Islet of Langerhans (tissue), 1 donor: ENCODE results near the gene PJA2.

ENCODE experiments used
- FAIRE-seq: peaks from one replicate; lab custom pipeline; 2011; peaks lifted over from hg19 to GRCh38; lab: Jason Lieb, UNC

Gene PJA2

DNA sequence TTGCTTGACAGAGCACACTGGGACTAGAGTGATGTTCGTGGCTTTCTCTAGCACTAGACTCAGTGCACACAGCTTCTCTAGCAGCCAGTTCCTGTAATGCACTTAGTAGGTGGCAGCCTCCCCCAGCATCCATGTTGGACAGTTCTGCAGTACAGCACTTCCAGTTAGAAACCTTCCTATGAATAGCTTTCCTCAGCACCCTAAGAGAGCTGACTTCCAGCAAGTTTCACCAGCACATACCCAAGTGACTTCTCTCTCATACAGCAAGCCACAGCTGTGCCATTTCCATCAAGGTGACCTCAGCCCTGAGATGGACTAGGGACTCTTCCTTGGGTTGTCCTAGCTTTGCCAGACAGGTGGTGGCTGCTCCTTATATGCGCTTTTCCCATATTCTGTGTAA, 60.4 kb downstream of the PJA2 start:
- FAIRE-seq = no peak

DNA sequence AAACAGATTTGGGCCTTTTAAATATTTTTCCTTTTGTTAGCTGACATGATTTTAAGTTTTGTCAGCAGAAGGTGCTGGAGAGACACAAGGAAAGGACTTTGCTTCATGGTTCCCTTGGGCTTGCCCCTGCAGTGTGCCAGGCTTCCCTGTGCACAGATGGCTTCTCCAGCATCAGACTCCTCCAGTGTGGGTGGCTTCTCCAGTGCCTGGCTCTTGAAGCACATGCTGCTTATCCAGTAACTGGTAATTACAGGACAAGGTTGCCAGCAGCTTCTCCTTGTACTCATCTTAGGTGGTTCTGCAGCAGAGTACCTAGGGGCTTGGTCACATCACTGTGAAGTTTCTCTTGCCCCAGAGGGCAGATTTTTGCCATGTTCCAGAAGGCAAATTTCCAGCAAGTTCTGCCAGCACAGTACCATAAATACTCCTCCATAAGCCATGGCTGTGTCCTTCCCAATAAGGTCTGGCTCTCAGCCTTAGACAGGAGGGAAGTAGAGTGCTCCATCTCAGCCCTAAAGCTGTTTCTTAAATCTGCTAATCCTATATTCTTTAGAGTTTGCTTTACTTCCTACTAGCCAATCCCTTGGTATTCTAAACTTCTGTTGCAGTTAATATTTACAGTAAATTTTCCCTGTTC, 62.4 kb downstream of the PJA2 start:
- FAIRE-seq = no peak

GRCh38 chr5:109345699-109346098, 64.1 kb downstream of the PJA2 start:
- FAIRE-seq = no peak

GRCh38 chr5:109340351-109340750, 69.4 kb downstream of the PJA2 start:
- no peak for FAIRE-seq

DNA sequence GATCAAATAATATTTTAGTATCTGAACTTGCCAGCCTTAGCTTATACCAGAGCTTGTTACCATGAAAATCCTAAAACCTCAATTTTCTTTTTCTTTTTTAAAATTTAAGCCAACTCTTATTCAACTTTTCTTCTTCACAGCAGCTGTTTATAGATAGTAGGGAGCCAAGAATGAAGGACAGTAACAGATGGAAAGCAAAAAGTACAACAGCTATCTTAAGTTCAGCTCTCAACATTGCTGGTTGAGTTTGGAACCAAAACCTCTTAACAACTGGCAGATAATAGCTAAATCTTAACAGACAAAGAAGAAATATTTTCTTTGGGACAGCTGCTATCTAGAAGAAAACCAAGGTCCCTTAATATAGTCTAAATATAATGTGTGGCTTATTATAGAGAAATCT, 74.7 kb downstream of the PJA2 start:
- FAIRE-seq = peak; percentile 65

DNA sequence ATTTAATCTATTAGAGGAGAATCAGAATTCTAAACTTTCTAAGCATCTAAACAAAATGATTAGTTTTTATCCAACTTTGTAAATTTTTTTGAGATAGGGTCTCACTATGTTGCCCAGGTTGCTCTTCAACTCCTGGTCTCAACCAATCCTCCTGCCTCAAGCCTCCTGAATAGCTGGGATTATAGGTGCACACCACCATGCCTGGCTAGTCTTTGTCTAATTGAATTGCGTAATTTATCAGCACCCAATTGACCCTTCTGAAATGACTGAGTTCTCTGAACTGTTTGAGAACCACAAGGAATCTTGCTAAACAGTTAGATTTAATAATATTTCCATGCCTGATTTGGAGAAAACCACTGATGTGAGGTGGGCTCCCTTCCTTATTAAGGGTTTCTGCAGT, 75.7 kb downstream of the PJA2 start:
- FAIRE-seq = peak; percentile 55

DNA sequence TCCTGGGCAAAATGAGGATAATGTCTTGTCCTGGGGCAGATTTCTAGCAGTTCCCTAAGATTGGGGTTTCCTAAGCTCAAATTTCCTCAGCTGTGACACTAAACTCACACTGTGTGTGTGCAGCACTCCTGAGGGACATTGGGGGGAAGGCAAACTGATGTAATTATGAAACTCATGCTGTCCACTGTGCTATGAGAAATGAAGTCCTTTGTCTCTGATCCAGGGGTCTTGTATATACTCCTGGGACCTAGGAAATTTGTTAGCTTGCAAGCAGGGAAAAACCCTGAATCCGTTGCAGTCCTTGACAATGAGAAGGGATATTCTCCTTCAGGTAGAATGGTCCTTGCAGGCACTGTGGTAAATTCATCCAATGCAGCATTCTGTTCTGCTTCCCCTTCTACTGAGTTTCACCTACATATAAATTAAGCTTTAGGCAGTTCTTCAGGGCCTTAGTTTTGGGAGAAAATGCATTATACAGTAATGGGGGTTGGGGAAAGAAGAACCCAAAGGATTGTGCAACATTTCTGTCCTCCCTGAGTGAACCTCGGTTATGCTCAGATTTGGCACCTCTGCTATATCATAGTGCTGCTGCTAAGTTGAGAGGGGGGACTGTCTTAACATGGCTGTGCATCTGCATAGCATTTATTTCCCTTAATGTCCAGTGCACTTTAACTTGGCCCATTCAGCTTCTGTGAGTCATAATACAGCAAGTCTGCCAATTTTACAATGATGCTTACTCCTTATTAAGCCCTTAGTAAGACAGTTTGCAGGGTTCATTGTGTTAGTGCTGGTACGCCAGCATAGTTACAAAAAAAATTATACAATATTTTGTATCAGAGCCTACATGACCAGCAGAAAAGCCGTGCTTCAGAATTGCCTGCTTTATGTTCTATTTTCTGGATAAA, 80.2 kb downstream of the PJA2 start:
- no peak for FAIRE-seq

DNA sequence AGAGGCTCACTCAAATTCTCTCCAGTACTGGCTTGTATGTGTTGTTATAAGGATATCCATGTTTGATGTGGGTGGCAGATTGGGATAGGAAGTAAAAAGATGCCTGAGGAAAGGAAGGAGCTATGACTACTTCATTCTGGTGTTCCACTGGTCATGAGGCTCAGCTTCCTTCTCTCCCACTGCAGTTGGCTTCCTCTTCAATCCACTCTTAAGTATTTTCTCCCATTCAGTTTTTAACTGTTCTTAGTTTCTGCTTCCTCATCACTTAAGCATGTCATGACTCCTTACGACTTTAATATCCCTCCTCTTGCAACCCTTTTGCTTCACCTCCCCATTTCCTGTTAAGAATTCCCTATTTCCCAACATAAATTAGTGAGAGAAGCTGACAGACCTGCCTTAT, 81.1 kb downstream of the PJA2 start:
- FAIRE-seq = no peak

- FAIRE-seq = peak; percentile 79
Measured at GRCh38 chr5:109327570-109327969, 82.2 kb downstream of the PJA2 start.

- peak; percentile 5 for FAIRE-seq
Measured at GRCh38 chr5:109326919-109327318, 82.9 kb downstream of the PJA2 start.

DNA sequence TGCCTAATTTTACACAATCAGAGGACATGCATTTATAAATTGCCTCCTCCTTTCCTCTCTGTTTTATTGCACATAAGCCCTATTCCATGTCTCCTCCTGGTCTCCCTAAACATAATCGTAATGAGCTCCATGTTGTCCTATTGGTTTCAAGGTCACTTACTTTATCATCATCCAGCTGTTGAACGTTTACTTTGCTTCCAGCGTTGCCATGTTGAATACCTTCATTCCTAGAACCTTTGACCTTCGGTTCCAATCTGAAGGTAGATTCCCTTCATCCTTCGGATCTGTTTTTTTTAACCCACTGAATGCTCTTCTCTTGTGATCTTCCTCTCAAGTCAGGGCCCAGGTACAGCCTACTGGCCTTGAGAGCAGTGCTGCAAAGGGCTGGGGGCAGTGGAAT, 84.3 kb downstream of the PJA2 start:
- no peak for FAIRE-seq

- FAIRE-seq = no peak
Measured at GRCh38 chr5:109324931-109325330, 84.8 kb downstream of the PJA2 start.

DNA sequence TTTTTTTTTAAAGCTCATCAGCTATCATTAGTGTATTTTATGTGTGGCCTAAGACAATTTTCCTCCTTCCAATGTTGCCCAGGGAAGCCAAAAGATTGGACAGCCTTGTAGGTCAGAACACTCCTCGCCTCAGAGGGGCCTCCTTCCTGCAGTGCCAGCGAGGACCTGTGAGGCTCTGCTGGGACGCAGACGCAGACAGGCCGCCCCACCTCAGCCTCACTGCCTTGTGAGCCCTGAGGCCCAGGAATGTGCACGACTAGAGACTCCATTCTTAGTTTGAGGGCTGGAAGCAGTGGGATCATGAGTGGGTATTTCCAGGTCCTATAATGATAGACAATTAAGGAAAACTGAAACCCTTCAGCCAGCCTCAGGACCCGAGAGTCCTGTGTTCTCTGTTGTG, 85.4 kb downstream of the PJA2 start:
- no peak for FAIRE-seq

DNA sequence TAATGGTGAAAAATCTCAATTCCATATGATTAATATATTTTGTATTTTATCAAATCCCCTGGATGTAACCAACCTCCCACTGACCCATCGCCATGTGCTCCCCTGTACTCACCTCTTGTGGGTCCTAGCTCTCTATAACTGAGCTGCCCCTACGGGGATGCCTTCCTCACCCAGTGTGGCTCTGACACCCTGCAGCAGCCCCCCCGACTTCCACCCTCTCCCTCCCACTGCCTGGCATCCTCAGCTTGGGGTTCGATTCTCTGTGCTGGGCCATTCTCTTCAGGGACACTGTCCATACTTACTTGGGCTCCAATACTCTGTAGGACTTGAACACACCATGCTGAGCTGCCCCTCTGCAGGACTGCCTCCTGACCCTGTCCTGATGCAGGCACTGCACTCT, 87.1 kb downstream of the PJA2 start:
- no peak for FAIRE-seq

- FAIRE-seq = no peak
Measured at GRCh38 chr5:109319351-109319750, 90.4 kb downstream of the PJA2 start.

DNA sequence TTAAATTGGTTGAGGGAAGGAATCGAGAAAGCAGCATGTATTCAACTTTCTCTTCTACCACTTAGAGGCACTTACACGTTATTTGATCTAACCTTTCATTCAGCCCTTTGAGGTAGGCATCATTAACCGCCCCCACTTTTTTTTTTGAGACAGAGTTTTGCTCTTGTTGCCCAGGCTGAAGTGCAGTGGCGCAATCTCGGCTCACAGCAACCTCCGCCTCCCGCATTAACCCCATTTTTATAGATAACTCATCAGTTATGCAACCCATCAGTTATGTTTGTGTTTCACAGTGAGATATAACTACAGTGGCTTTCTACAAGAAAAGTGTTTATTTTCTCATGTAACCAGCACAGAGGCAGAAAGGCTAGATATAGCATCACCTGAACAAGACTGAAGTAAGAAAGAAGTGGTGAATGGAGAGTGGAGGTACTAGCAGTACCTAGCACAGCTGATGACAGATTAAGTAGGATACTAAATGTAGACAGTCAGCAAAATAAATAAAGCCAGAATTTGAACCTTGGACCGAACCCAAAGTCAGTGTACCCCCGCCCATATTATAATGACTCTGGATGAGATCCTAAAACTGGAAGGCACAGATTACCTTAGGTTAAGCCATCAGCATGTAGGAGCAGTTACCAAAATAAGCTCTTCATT, 91.2 kb downstream of the PJA2 start:
- FAIRE-seq = no peak

DNA sequence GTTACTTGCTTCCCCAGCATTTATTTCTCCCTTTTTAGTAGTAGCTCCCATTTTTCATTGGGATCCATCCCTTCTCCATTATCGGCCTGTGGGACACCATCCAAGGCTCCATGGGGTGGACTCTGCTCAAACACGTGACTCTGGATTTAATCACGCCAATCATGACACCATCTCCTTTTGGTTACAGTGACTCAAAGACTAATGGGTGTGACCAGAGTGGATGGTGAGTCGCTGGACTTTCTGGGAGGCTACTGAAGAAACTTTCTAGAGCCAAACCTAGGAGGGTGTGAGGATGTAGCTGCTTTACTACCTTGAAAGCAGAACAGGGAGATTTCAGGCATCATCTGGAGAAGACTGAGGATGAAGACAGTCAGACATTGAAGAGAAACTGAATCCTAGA, 93.1 kb downstream of the PJA2 start:
- FAIRE-seq = no peak

- FAIRE-seq = no peak
Measured at GRCh38 chr5:109315245-109315644, 94.5 kb downstream of the PJA2 start.

DNA sequence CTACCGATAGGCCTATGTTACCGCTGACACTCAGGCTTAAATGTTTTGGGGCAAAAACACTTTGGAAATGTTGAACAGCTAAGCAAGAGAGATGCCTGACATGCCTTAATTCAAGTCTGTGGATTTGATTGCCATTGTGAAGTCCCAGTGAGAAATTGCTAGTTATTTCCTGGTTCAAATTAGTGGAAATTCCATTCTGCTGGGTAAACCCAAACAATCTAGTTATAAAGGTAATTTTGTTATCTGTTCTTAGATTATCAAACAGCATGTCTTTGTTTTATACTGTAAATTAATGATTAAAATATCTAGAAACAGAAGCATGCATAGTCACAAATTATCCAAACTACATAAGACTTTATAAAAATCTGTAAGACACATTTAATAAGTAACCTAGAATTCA, 96.6 kb downstream of the PJA2 start:
- FAIRE-seq = peak; percentile 51

GRCh38 chr5:109312695-109313094, 97.1 kb downstream of the PJA2 start:
- no peak for FAIRE-seq

DNA sequence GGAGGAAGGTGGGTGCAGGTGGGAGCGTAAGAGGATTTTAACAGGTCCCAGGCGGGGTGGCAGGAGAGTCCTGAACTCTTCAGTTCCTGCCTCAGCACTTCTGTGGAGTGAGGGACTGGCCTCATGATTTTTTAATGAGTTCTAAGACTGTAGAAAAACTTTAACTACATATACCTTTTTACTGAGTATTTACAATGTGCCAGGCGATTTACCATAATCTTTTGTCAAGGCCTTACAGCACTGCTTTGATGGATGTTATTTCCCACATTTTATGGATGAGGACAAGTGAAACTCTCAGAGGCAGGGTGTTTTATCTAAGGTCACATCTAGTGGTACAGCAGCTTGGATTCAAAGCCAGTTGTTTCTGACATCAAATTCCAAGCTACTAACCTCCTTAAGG, 99.5 kb downstream of the PJA2 start:
- FAIRE-seq = no peak

- FAIRE-seq = no peak
Measured at GRCh38 chr5:109309326-109310063, 100.3 kb downstream of the PJA2 start.

DNA sequence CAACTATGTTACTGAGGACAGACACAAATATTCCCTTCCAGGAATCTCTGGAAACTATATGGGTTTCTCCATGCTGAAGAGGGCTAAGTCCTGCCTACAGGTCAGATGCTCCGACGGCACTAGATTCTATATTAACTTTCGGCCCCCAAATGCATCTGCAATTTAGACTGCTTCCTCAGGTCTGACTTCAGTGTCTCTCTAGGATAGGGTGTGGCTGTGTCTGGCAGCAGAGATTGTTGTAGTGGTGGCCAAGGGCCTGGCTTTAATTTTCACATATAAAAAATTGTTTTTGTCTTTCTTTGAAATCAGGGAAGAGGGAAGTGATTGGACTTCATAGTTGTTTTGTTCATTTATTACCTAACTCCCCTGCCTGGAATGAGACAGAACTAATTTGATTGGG, 101.8 kb downstream of the PJA2 start:
- no peak for FAIRE-seq
